Prostate gland (tissue), 2 donors: Measurements from ENCODE around the gene PCDH1. TPM values are rescaled to one million over a fixed set of nuclear protein-coding genes. Genes with fewer than 3 reads are reported as not detected.

ENCODE experiments used
- DNase-seq: peaks from one replicate; pipeline ENCODE4 v3.0.0-alpha.2; 2019; ENCODE audit warnings: low spot score
- H3K27ac ChIP-seq, 2 donors: fragments of 200-600 bp; sonication (generic); 2 replicates each; pipeline ENCODE4 v1.5.1; 2017 to 2019
- H3K27me3 ChIP-seq: fragments of 200-600 bp; sonication (generic); replicated peaks from 2 replicates; pipeline ENCODE4 v1.5.1; 2019; ENCODE audit not compliant: insufficient read depth
- H3K36me3 ChIP-seq, 2 donors: fragments of 200-600 bp; sonication (generic); 1 replicate in 1 of 2; 2 replicates in 1 of 2; pipeline versions ENCODE4 v1.5.1 to v1.8.1; 2017 to 2019
- H3K4me1 ChIP-seq: fragments of 200-600 bp; sonication (generic); replicated peaks from 2 replicates; pipeline ENCODE4 v1.5.1; 2019
- H3K4me3 ChIP-seq, 2 donors: fragments of 200-600 bp; sonication (generic); 2 replicates each; pipeline ENCODE4 v1.5.1; 2017 to 2019
- H3K9me3 ChIP-seq: fragments of 200-600 bp; sonication (generic); 2 replicates; pipeline ENCODE4 v1.5.1; 2017
- POLR2A ChIP-seq: fragments of 450-650 bp; IDR thresholded peaks from one replicate; pipeline ENCODE4 v1.6.1; 2016; ENCODE audit warnings: antibody characterized with exemption, mild to moderate bottlenecking
- POLR2AphosphoS5 ChIP-seq: sonication (generic); formaldehyde crosslinking; IDR thresholded peaks from one replicate; pipeline ENCODE4 v1.6.1; 2017; ENCODE audit warnings: antibody characterized with exemption
- WGBS: methylation state at CpG from one replicate; pipeline ENCODE4 v1.1.5; 2018; 5-methylcytosine and 5-hydroxymethylcytosine counted together
- intact Hi-C: fragments of 100-400 bp; cut with DNase I; formaldehyde crosslinking; loops from one replicate; pipeline ENCODE4 v1.14.2; 2022
- total RNA-seq, 2 donors: library from RNA; depleted of rRNA; stranded (reverse); fragments of >200 nt; gene quantifications; one replicate each; pipeline ENCODE4 v1.1.0, GENCODE V29; 2016
- TF ChIP-seq, protein P1 (sequence below), 4 experiments: fragments of 200-600 bp in 2 of 4; fragments of 450-650 bp in 2 of 4; sonication (generic) in 2 of 4; IDR thresholded peaks; 1 replicate in 3 of 4; 2 replicates in 1 of 4; pipeline ENCODE4 v1.5.1; 2016 to 2019; ENCODE audit warnings: antibody characterized with exemption in 4 of 4, mild to moderate bottlenecking in 2 of 4, moderate library complexity in 2 of 4

PCDH1 gene
- total RNA-seq, 2 donors from 2014 or later, result 49.2 to 81.1 TPM

DNA sequence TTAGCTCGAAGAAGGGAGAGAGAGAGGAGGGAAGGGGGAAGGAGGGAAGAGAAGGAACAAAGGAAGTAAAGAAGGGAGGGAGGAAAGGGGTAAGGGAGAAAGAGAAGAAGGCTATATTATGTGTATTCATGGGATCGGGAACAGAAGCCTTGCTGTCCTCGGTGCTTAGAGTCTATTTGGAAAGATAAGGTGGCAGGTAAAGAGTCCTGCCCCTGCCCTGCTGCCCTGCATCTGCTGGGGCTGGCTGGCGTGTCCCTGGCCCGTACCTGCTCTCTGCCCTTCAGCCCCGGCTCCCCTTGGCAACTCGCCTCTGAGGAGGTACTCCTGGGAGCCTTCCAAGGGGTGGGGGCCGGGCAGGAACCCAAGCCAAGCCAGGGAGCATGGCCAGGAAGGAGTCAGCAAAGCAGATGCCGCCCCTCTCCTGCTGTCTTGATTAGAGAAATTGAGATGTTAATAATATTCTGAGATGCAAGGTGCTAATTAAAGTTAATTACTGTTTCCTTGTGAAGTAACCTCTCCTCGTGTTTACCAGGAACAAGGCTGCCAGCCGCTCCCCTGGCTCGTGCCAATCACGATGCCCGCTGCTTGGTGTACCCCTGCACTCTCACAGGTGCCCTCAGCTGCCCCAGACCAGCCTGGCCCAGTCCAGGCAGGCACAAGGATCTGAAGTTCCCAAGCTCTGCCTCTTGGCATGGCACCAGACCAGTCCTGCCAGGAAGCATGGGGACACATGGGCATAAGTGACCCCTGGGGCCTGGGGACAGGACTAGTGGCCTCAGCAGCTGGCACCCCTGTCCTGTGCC lies 36.6 kb downstream of the PCDH1 start:
- H3K27ac ChIP-seq, result peak overlapping the region; percentile 2 to 31
- intact Hi-C loops, result no loop called here
- DNase-seq, result peak; percentile 29

DNA sequence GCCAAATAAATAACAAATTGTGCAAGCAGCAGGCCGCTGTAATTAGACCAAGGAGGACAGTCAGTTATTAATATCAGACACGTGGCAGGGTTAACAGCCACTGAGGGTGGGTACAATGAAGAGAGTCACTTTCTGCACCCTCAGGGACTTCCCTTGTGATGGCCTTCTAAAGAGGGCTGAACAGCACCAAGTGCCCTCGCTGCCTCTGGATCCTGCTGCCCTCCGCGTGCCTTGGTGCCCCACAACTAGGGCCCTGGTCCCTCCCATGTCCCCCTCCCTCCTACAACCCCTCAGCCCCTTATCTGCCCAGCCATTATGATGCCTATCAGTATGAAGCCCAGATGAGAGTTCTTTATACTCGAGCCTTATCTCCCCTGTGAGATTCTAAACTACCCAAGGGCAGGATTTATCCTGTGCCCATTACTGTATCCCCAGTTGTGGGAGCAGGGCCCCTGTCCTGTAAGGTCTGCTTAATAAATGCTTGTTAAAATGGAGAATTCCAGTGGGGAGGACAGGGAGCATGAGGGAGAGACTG lies 37.3 kb downstream of the PCDH1 start:
- Histone ChIP-seq H3K27me3 (no peaks in the 10 kb centered on the region), H3K9me3 (no peaks in the 10 kb centered on the region), H3K27ac (peak overlapping the region; percentile 2 to 31), H3K36me3 (no peaks in the 10 kb centered on the region), H3K4me3 (no peak overlapping the region), H3K4me1 (peaks cover 7% of the 10 kb centered on the region)
- 72% methylated on average over 6 of the region's 6 CpGs for WGBS
- DNase-seq, result no peak
- TF ChIP-seq, protein P1, sequence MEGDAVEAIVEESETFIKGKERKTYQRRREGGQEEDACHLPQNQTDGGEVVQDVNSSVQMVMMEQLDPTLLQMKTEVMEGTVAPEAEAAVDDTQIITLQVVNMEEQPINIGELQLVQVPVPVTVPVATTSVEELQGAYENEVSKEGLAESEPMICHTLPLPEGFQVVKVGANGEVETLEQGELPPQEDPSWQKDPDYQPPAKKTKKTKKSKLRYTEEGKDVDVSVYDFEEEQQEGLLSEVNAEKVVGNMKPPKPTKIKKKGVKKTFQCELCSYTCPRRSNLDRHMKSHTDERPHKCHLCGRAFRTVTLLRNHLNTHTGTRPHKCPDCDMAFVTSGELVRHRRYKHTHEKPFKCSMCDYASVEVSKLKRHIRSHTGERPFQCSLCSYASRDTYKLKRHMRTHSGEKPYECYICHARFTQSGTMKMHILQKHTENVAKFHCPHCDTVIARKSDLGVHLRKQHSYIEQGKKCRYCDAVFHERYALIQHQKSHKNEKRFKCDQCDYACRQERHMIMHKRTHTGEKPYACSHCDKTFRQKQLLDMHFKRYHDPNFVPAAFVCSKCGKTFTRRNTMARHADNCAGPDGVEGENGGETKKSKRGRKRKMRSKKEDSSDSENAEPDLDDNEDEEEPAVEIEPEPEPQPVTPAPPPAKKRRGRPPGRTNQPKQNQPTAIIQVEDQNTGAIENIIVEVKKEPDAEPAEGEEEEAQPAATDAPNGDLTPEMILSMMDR (IDR thresholded peaks at IDR 0.05), result no peak
- TF ChIP-seq POLR2A (no peak), POLR2AphosphoS5 (no peak)
- intact Hi-C loops, result no loop called here

More for the DNA sequence above, 36.6 kb downstream of the PCDH1 start:
- Histone ChIP-seq H3K27me3 (no peaks in the 10 kb centered on the region), H3K36me3 (no peaks in the 10 kb centered on the region), H3K9me3 (no peaks in the 10 kb centered on the region), H3K4me3 (no peak overlapping the region), H3K4me1 (peaks cover 7% of the 10 kb centered on the region)
- TF ChIP-seq, protein P1 (IDR thresholded peaks at IDR 0.05), result no peak
- no peak for TF ChIP-seq POLR2A
- TF ChIP-seq POLR2AphosphoS5, result no peak
- 19% methylated on average over 14 of the region's 14 CpGs for WGBS

- TF ChIP-seq POLR2AphosphoS5 (no peak), POLR2A (no peak)
- TF ChIP-seq, protein P1 (IDR thresholded peaks at IDR 0.05), result no peak
- WGBS, result 62% methylated on average over 3 of the region's 3 CpGs
- no peak for DNase-seq
- Histone ChIP-seq H3K27ac (no peak overlapping the region), H3K36me3 (no peaks in the 10 kb centered on the region), H3K4me1 (peaks cover 7% of the 10 kb centered on the region), H3K4me3 (no peak overlapping the region), H3K9me3 (no peaks in the 10 kb centered on the region), H3K27me3 (no peaks in the 10 kb centered on the region)
- intact Hi-C loops, result no loop called here
Observed at GRCh38 chr5:141840280-141840812, 37.9 kb downstream of the PCDH1 start.

DNA sequence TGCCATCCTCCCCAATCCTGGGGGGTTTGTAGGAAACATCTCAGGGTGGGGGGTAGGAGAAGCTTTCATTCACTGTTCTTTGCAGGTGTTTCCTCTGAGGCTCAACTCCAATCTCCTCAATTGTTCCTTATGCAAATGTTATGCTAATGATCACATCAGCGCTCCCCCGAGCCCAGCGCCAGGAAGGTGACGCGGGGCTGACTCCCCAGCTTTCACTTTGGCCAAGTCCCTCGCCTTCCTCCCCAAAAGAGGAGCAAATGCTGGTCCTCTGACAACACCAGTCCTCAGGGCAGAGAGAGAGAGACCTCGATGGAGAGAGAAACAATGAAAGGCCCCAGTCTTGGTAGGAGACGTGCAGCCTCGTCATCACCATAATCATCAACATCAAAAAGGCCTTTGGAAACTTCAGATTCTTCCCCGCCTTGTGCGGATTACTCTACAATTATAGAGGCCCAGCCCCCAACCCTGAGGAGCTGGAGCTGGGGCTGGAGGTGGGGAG lies 39.1 kb downstream of the PCDH1 start:
- DNase-seq, result no peak
- Histone ChIP-seq H3K4me1 (peaks cover 7% of the 10 kb centered on the region), H3K27ac (no peak overlapping the region), H3K9me3 (no peaks in the 10 kb centered on the region), H3K4me3 (no peak overlapping the region), H3K27me3 (no peaks in the 10 kb centered on the region), H3K36me3 (no peaks in the 10 kb centered on the region)
- TF ChIP-seq POLR2A (no peak), POLR2AphosphoS5 (no peak)
- TF ChIP-seq, protein P1 (IDR thresholded peaks at IDR 0.05), result no peak
- WGBS, result 61% methylated on average over 11 of the region's 11 CpGs
- intact Hi-C loops, result no loop called here
